Measurements from ENCODE around the gene ADAM22.

ADAM22 gene

DNA sequence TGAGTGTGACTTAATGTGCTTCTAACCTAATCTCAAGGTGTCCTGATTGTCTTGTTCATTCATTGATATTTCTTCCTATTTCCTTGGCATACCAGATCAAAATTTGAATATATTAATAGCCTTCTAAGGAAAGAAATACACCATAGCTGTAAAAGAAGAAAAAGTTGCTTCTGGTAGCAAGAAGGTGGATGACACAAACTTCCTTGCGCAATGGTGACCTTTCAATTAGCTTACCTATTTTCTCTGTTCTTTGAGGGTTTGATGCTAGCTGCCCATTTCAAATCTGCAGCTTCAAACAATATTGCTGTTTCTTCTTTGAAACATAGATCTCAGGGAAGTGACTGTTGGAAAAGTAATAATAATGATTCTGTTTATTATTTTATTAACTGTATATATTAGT lies 108.8 kb downstream of the ADAM22 start:
- no peak for DNase-seq

DNA sequence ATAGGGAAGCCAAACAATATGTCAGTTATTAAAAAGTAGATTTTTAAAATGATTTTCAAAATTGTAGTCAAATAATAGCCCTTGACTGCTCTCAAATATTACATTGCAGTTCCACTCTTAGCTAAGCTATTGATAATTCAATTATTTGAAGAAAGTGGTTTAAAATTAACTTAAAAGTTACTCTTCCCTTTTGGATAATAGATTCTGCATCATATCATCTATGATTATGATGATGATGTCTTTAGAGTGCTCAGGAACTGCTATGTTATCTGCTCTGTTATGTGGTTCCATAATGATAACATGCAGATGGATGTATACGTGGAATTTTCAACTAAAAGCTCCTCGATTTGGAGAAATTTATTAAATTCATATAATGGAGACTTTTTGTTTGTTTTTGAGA lies 110.0 kb downstream of the ADAM22 start:
- no peak for DNase-seq

DNA sequence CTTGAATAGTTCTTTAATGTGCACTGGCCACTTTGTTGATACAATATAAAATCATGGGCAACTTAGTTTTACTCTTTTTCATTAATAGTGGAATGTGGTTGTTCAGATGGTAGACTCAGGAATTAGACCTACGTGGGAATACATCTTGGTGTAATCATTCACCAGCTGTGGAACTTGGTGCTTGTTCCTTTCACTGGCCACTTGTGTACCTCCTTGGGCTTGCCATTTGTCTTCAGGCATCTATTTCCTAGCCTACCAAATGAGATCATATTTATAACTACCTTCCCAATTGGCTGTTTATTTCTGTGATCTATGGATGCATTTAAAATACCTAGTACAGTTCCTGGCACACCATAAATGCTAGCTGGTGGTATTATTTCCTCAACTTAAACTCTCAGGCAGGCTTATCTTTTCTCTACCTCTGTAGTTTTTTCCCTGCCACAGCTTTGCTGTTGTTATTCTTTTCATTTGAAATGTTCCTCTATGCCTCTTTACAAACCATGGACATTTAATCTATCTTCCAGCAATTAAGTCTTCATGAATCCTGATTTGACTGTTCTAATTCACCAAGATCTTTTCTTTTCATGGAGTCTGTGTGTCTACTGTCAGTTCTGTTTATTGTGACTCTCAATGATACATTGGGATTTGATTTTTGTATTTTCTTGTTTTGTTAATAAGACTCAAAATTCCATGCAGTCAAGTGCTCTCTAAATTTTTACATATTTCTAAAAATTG lies 113.0 kb downstream of the ADAM22 start:
- DNase-seq, result no peak

DNA sequence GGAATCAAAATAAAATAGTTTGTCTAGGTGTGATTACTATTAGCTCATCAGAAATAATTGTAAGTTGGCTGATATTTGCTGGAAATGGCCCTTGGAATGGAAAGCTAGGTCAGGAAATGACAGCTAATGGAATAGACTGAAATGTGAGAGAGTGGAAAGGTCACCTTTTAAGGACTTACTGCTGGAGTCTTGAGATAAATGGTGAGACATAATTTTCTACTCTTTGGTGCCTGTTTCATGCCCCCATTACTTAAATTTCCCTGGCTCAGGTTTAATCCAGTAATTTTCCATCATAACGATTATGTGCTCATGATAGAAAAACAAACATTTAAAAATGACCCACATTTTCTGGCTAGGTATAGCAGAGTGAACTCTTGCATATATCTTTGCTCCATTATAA lies 123.6 kb downstream of the ADAM22 start:
- DNase-seq, result no peak

DNA sequence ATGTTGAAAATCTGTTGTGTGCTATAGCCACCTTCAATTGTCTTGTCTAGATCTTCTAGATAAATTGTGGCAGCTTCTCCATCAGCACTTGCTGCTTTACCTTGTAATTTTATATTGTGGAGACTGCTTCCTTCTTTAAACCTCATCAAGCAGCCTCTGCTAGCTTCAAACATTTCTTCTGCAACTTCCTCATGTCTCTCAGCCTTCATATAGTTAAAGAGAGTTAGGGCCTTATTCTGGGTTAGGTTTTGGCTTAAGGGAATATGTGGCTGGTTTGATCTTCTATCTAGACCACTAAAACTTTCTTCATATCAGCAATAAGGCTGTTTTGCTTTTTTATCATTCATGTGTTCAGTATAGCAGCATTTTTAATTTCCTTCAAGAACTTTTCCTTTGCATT lies 128.2 kb downstream of the ADAM22 start:
- DNase-seq, result no peak

DNA sequence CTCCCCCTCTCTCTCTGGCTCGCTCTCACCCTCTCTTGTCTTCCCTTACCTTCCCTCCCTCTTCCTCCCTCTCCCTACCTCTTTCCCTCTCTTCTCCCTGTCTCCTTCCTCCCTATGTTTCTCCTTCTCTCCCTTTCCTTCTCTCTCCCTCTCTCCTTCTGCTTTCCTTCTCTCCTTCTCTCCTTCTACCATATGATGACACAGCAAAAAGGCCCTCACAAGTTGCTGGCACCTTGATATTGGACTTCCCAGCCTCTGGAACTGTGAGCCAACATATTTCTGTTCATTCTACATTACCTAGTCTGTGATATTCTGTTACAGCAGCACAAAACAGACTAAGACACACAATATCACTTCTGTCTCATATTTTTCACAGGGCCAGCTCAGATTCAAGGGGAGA lies 135.0 kb downstream of the ADAM22 start:
- no peak for DNase-seq

DNA sequence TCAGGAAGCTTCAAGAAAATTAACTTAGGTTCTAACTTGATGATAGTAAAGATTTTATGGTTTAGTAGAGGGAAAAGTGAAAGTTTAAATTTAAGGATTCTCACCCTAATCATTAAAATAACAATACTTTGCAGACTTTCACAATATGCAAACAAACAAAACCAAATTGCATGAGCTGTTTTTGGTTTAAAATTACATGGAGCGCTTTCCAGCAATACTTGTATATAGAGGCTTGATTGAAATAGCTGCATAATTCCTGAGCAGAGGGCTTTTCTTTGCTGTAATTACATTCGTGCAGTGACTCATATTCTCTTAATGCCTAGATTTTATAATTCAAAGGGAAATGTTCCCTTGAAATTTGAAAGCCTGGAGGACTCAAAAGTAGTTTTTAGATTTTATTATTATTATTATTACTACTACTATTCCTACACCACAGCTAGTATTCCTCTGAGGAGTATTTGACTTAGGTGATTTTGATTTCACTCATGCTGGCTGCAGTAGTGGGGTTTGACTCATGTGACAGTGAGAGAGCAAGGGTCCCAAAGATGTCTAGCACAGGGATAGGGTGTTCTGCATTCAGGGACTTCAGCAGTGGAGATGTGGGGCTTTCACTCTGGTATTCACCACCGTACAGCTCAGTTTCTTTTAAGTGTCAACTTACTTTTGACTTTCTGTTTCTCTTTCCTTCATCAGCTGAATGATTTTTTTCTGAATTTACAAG lies 138.1 kb downstream of the ADAM22 start:
- no peak for DNase-seq

DNA sequence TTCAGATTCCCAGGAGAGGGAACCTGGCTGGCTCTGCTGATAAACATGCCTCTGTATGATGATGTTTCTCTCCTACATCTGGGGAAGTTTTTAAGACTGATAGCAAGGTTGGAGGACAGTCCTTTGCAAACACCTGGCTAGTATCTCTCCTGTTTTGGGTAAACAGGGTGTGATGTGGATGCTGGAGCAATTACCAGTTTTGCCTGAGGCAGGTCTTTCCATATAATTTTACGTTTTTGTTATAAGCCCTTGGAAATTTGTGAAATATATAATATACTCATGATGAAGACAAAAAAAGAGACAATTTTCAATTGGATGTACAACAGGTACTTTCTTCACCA lies 138.6 kb downstream of the ADAM22 start:
- DNase-seq, result no peak

DNA sequence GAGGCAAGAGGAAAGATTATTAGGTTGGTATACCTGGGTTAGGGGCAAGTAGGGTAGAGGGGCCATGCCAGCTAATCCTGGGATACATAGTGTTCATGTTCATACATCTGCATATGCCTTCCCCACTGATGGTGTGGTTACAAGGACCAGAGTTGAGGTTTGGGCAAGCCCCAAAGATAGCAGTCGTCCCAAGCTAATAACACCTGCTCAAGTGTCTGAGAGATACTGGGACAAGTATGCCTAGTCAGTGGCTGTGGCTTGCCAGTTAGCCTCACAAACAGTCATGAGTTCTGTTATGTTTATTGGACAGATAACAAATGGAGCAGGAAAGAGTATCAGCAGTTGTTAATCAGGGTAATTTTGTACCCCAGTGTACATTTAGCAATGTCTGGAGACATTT lies 139.6 kb downstream of the ADAM22 start:
- DNase-seq, result no peak

DNA sequence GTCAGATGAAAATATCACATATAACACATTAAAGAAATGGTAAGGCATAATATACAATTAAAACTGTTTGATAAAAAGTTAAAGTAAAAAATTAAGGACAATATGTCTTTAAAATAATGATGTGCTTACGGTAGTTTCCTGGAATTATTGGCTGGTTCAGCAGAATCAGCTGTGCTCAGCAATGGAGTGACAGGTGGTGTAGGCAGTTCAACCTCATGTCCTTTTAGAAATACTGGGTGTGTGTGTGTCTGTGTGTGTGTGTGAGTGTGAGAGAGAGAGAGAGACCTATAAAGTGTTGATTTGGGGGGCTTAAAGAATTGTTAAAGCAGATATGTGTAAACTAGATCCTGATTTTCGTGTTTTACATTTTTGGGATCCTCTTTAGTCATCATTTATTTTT lies 141.2 kb downstream of the ADAM22 start:
- no peak for DNase-seq

DNA sequence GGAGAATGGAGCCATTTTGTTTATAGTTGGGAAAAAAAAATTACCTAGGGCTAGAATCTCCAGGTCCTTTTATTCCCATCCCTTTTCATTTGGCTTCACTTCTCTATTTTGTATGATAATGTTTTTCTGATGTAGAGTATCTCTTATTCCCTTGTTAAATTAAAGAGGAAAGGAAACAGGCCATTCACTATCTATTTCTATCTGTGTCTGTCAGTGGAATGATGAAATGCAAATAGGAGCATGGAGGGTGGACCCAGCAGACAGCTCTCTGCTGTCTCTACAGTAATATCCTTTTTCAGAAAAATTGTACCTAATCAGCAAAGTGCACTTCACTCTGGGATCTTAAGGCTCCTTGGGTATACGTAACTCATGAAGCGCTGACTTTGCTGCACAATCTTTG lies 149.8 kb downstream of the ADAM22 start:
- DNase-seq, result no peak

DNA sequence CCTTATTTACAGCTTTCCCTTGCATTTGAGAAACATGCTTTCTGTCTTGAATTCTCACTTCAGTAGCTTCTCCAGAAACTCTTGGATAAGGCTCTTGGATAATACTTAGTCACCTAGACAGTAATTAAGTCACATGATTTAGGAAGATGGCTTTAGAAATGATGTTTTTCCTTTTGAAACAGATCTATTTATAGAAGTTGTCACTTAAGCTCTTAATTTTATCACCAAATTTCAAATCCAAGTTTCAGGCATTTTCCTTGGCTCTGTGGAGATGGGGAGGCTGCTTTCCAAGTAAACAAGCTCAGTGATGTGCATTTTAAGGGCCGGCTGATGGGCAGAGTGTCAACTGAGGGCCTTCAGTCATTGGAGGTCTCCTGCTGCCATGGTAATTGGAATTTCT lies 155.5 kb downstream of the ADAM22 start:
- DNase-seq, result no peak

DNA sequence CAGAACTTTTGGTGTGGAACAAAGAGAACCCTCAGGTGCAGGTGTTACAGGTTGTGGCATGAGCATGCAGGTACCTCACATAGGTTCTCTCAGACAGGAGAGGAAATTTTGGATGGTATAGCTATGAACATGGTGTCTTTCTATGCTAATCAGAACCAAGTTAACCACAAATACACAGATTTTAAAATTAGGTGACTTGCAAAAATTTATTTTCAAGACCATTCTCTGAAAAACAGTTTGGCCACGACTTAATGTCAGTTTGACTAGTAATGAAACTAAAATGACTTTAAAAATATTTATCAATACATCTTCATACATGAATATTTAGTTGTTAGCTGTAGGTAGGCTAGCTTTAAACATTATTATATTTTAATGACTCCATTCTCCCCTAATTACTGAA lies 156.2 kb downstream of the ADAM22 start:
- no peak for DNase-seq

DNA sequence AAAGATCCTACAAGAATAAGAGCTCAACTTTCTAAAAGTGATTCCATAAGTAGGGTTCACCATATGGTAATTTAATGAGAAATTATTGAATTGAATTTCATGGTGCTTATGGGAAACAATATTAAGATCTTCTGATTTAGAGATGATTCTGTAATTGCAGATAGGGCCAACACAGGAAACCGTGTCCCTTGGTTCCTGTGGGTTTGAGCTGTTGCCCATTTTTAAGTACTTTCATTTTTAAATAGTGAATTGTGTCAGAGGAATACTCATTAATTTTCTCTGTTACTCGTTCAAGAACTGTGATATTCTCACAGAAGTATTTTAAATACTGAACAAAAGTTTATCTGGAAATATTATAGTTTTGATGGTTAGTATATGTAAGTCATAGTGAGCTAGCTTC lies 156.6 kb downstream of the ADAM22 start:
- no peak for DNase-seq

DNA sequence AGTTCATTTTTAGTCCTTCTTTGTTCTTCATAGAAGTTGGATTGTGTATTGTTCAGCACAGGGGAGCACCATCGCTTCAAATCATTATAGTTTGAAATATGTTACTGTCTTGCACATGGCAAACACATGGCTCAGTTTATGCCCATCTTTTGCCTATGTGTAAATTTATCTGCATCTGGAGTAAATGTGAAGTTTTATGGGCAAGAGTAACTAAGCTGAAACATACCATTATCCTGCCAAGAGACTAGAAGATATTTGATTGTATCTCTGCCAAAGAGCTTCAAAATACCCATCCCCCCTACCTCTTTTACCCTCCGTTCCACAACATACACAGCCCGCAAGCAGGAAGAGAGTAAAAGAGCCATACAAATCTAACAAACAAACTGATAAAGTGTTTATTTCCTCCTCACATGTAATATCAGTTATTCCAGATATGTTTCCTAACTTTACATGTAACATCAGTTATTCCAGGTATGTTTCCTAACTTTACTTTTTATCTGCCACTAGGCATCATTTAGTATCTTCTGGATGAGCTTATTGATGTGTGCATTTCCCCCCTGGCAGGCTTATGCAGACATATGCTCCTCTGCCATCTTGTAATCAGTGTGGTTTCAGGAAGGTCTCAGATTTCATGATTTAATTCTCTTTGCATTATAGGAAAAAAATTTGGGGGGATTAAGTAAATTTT lies 158.1 kb downstream of the ADAM22 start:
- no peak for DNase-seq

DNA sequence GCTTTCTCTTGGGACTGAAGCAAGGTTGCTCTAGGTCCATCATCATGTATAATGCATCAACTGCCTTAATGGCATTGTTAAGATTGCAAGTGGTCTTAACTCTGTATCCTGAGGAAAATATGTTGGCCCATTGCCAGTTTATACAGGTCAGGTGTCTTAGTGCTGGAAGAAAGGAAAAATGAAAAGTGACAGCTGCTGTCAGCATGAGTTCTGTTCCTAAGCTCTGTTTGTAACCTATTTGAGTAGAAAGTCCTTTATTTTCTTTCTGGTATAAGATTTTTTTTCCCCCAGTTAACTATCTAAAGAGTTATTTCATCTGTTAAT lies 158.6 kb downstream of the ADAM22 start:
- DNase-seq, result no peak

DNA sequence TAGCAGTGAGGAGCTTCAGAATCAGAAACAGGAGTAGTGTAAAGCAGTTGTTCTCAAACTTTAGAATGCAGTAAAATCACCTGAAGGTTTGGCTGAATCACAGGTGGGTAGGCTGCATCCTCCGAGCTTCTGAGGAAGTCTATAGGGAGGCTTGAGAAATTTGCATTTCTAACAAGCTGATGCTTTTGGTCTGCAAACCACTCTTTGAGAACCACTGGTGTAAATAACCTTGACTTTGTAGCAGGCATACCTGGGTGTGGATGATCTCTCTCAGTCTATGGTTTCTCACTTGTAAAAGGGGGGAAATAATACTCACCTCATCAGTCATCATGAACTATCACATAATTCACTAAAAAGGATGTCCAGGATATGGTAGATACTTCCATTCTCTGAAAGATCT lies 167.7 kb downstream of the ADAM22 start:
- DNase-seq, result no peak

DNA sequence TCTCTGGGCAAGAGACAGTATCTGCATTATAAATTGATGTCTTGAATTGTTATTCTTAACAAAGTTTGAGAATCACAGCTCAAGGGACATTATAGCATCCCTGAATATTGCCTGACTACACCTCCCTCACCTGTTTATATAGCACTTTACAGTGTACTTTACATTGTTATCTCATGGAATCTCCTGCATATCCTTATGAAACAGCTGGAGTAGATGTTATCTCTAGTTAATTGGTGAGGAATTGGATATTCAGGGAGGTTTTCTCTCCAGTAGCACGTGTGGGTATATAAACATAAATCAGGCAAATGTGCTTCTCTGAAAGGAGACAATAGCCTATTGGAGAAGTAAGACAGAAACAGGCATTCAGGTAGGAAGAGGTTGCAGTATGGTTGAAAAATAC lies 168.6 kb downstream of the ADAM22 start:
- no peak for DNase-seq

DNA sequence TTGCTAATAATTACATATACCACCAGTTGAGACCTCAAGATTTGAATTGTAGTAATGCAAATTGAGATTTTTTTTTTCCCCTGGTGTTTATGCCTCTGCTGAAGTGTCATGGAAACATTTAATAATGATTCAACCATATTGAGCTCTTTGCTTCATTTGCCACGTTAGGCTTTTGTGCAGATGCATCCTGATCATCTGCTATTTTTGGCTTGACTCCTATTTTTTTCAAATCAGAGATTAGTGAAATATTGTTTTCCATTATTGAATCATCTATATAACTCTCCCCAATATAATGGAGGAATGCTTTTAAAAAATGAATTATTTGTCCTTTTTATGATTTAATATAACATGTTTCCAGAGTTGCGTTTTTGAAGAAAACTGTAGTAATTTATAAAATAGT lies 170.7 kb downstream of the ADAM22 start:
- no peak for DNase-seq

DNA sequence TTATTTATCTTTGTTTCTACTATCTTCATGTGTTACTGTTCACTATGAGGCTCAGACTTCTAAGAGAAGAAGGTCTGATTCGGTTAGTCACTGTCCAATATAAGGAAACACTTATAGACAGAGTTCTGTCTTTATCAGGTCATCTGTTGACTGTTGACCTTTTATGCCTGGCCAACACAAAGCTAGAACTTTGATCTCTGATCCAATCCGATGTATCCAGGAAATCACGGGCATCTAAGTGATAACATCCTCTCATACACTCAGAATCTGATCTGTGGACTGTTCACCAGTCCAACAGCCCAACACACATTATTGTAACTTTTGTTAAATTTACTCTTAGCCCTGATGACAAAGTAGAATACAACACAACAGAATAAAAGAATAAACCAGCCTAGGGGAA lies 171.2 kb downstream of the ADAM22 start:
- DNase-seq, result no peak

DNA sequence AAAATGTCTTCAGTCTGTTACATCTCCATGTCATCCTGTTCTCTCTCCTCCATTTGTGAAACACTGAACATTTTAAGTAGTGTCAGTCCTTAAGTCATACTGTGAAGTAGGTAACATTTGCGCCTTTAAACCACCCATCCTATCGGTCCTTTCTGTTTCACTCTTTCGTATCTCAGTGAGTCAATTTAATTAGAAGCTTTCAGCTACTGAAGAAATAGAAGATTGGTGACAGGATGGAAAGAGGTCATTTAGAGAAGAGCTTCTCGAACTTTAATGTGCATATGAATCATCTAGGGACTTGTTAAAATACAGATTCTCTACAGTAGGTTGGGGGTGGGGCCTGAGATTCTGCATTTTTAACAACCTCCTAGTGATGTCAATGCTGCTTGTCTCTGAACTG lies 172.4 kb downstream of the ADAM22 start:
- DNase-seq, result no peak

DNA sequence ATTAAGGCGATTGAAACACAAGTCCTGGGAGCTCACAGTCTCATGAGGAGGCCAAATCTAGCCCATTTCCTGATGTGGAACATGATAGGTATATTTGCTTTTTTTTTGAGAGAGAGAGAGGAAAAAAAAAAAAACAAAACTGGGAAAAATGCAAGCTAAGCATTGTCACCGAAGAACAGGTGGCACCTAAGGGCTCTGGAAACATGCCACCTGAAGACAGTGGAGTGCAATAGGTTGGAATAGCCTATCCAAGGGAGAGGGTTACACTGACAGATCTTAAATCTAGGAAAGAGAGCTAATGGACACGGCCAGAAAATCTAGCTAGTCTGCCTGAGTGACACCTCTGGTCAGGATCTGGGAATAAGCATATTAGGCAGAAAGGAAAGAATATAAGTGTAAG lies 175.6 kb downstream of the ADAM22 start:
- DNase-seq, result no peak

DNA sequence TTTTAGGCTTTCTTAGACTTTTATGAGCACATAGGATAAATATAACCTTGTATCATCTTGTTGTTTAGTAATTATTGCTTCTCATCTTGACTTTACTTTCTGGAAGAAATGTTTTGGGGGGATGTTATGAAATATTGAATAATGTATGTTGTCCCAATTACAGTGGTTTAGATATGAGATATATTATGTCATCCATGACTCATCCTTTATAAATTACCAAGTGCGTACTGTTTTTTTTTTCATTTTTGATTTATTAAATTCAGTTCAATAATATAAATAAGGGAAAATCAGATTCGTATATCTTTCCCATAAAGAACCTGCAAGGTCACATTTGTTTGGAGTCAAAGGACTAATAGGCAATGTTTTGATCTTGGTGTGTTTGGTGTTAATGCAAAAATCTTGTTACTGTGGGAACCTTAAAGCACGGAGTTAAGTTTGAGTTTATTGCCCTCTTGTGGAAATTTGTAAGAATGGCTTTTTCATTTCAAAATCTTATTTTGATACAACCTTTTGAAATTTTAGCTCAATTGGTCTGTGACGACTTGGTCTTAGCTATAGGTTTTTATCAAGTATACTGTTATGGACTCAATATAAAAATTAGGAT lies 177.2 kb downstream of the ADAM22 start:
- no peak for DNase-seq

DNA sequence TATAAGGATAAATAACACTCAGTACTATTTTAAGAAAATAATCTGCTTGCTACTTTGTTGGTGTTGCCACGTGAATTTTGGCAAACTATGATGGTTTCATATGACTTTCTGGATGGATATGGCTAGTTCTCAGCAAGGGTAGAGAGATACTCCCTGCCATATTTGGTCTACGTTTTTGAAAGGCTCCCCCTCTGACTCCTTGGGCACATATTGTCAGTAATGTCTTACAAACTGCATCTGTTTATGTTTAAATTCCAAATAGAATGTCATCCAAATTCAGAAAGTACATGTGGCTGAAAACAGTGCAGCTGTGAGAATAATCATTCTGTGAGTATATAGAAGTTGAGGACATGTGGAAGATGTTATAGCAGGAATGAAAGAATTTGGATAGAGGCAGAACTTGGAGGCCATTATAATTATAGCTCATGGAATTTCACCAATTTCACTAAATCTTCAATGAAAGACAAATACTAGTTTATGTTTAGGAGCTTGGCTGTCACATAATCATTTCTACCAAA lies 178.0 kb downstream of the ADAM22 start:
- no peak for DNase-seq
